ENCODE data around the gene SCAF8. TPM values are rescaled to one million over a fixed set of nuclear protein-coding genes. Genes with fewer than 3 reads are reported as not detected.

Gene SCAF8
- total and polyA plus RNA-seq, 2 of the 8 experiments (the other 6 are each of a cell fraction or from before 2014, with no cell fraction given): 20.3 to 46.3 TPM

DNA sequence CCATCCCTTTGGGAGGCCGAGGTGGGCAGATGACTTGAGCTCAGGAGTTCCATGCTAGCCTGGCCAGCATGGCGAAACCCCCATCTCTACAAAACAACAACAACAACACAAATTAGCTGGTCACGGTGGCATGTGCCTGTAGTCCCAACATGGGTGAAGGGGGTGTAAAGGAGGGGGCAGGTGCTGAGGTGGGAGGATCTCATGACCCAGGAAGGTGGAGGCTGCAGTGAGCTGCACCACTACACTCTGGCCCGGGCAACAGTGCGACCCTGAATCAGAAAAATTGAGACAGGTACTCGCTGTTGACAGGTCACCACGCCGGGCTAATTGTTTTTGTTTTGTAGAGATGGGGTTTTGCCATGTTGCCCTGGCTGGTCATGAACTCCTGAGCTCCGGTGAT is 4.2 kb downstream of the SCAF8 start:
- Histone ChIP-seq H3K4ac (replicated peaks; ENCODE audit: insufficient read length, low read depth, low read length) (no peak overlapping the region), H2BK12ac (ENCODE audit: low read depth, low read length) (no peak overlapping the region), H3K23me2 (ENCODE audit: low read depth, low read length) (peaks cover 2% of the 10 kb centered on the region; the same call in 1 of the 2 replicates), H3K79me1 (ENCODE audit: low read depth, low read length) (peaks cover 2% of the 10 kb centered on the region; the same call in 1 of the 2 replicates), H3K4me2 (ENCODE audit: insufficient read depth in 1 of 2, low read depth in 2 of 2, low read length in 2 of 2) (no peak overlapping the region), H3K79me2 (ENCODE audit: control insufficient read depth in 1 of 2, insufficient read depth in 2 of 2, low read length in 2 of 2) (peaks cover 54 to 83% of the 10 kb centered on the region in 2 experiments), H4K5ac (ENCODE audit: insufficient read length, low read depth, low read length) (no peak overlapping the region), H3K4me3 (ENCODE audit: extremely low read depth in 1 of 4, insufficient read depth in 2 of 4, low read depth in 3 of 4, low read length in 4 of 4) (no peak overlapping the region), H3K36me3 (ENCODE audit: control insufficient read depth in 2 of 4, insufficient read depth in 4 of 4, low read length in 3 of 4) (peaks cover 0 to 8% (median 0%) of the 10 kb centered on the region in 4 experiments; a peak in 1 of 8 replicates), H3K9me3 (ENCODE audit: insufficient read depth in 2 of 2, low read depth in 1 of 2, low read length in 1 of 2) (no peaks in the 10 kb centered on the region), H2BK15ac (ENCODE audit: low read length) (no peak overlapping the region), H3K4me1 (replicated peaks in 1 of 4; ENCODE audit: control insufficient read depth in 3 of 4, insufficient read depth in 4 of 4, low read length in 3 of 4) (peaks cover 2 to 6% (median 4%) of the 10 kb centered on the region in 4 experiments), H3K9ac (replicated peaks in 1 of 4; ENCODE audit: extremely low read depth in 1 of 4, low read depth in 3 of 4, low read length in 3 of 4) (no peak overlapping the region), H3K56ac (replicated peaks; ENCODE audit: insufficient read length, low read depth, low read length) (no peak overlapping the region), H2BK5ac (ENCODE audit: low read depth, low read length) (no peak overlapping the region), H2BK120ac (replicated peaks; ENCODE audit: low read depth, low read length) (no peak overlapping the region), H2BK20ac (ENCODE audit: low read length) (no peak overlapping the region), H4K8ac (ENCODE audit: extremely low read depth, insufficient read depth, low read length) (peak overlapping the region; percentile 41; the same call in 1 of the 2 replicates), H3K27me3 (replicated peaks in 1 of 4; ENCODE audit: control insufficient read depth in 3 of 4, extremely low read depth in 1 of 4, insufficient read depth in 3 of 4, low read length in 3 of 4) (no peaks in the 10 kb centered on the region), H4K91ac (replicated peaks; ENCODE audit: insufficient read length, low read length) (no peak overlapping the region), H2AK5ac (ENCODE audit: low read depth, low read length) (no peak overlapping the region), H3K27ac (ENCODE audit: low read depth, low read length) (0 out of 2 replicates have a peak overlapping the region, but pooled peaks have one; percentile 33), H3K14ac (ENCODE audit: insufficient read length) (no peak overlapping the region), H3K23ac (ENCODE audit: insufficient read length) (no peak overlapping the region), H4K20me1 (replicated peaks in 1 of 2; ENCODE audit: control insufficient read depth in 1 of 2, insufficient read depth in 2 of 2, low read length in 2 of 2) (peaks cover 12 to 14% of the 10 kb centered on the region in 2 experiments), H2AFZ (ENCODE audit: low read length) (no peak overlapping the region), H3K18ac (ENCODE audit: extremely low read depth, low read length) (no peak overlapping the region)
- TF ChIP-seq POLR2A (IDR thresholded peaks at IDR 0.05; ENCODE audit: control extremely low read depth in 1 of 2, low read depth in 2 of 2, low read length in 2 of 2) (0 out of 3 replicates have a peak, but pooled peaks of 1 of the 2 experiments have one; percentile 25), SP2 (IDR thresholded peaks at IDR 0.05; ENCODE audit: low read length) (no peak), CREB1 (IDR thresholded peaks at IDR 0.05) (no peak), POLR2AphosphoS5 (IDR thresholded peaks at IDR 0.05; ENCODE audit: low read depth, low read length) (peak; percentile 59; the same call in 1 of the 2 replicates), RFX5 (IDR thresholded peaks at IDR 0.05; ENCODE audit: borderline replicate concordance, low read depth, low read length) (no peak), SIRT6 (IDR thresholded peaks at IDR 0.05; ENCODE audit: low read length) (no peak)
- ChIA-PET CTCF (ENCODE audit: partially characterized antibody) (interaction anchor here (0.8 to 1.5 kb wide), 3 partner anchors 11 to 20 kb away, joined by 3 to 4 read pairs (median 3); no protein-coding TSS in a partner anchor), POLR2A (ENCODE audit: partially characterized antibody) (interaction anchor here (0.7 to 6.3 kb wide), 9 partner anchors 11 to 171 kb away, joined by 3 to 65 read pairs (median 4); no protein-coding TSS in a partner anchor)
- 92% methylated on average over 9 of the region's 9 CpGs; no CpG with 5 or more reads in 1 of the 2 experiments for WGBS, 2 experiments (ENCODE audit: extremely low coverage in 1 of 2, insufficient coverage in 1 of 2, insufficient read length in 1 of 2, insufficient replicate concordance in 2 of 2, low coverage in 1 of 2, low lambda C conversion rate in 2 of 2, missing lambda C conversion rate in 1 of 2)
- no peak for FAIRE-seq
- no peak for DNase-seq (ENCODE audit: low read depth in 1 of 2, low spot score in 2 of 2)
